ENCODE data around the gene TMEM271.
"Not testable (repeated sequence)": the region's sequence is repeated elsewhere in the genome, so short reads cannot be mapped to it uniquely, and the experiment has no call there.

The TMEM271 gene

DNA sequence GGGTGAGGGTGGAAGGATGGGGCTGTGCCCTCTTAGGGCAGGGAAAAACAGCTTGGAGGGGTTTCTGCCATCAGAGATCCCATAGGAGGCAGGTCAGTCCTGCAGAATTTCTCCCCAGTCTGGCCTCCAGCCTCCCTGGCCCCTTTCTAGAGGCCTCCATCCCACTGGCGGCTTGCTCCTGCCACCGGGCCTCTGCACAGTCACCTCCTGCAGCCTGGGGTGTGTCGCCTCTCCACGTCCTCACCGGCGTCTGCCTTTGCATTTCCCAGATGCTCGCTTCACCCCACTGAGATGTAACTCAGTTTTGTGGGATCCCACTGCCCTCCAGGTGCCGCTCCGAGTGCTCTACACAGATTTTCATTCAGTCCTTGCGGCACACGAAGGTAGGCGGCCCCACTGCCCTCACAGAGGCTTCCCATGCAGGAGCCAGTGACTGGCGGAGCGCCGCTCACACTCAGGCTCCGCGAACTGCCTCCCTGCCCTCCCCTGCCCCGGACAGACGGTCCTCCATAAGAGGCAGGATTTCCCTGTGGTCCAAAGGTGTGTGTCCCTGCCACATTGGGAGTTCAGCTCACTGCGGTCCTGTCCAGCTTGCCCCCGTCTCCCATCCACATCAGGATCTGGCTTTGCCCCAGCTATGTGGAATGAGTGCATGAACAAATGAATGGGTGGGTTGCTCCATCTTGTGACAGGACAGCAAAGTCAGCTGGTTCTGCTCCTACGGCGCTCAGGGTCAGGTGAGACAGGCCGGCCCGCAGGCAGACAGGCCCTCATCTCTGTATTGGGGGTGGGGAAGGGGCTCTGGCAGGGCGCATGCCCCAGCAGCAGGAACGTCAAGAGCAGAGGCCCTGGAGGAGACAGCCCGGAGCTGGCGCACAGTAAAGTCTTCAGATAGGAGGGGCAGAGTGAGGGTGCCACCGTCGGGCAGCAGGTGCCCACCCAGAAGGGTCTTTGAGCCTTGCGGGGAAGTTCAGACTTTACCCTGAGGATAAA, 2.7 kb upstream of the TMEM271 start:
- no peak for DNase-seq (ENCODE audit: low read depth)

DNA sequence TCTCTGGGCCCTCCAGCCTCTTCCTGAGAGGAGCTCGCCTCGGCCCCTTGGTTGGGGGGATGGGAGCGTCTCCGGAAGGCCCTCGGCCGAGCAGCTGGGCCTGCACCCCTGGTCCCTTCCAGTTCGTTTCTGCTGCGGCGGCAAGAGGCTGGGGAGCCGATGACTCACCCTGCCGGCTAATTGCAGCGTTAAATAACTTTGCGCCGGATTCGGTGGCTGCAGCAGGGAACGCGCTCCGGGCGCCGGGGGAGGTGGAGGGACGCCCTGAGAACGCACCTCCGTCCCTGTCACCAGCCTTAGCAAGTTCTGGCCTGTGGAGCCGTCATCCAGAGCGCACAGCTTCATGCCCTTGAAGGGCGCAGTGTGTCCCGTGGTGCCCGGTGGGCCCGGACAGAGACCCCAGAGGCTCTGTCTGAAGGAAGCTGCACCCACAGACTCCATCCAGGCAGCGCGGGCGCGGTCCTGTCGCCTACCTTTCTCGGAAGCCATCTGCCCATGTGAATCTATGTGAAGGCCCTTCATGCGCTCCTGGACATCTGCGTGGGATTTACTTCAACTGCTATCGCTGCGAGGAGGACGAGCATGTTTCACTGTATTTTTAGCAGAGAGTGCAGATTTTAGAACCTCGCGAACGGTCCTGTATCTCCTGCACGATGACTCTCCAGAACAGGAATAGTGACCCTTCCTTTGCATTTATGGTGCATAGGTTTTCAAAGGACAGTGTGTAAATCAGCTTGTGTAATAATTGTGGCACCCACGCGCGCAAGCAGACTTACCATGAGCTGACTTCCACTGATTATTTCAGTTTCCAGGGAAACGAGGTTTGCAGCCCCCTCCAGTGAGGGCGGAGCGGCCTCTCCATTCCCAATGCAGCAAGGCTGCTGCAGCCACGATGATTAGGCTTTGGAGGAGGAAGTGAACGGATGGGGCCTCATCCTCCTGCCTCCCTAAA, 1.7 kb upstream of the TMEM271 start:
- DNase-seq (ENCODE audit: low read depth) = no peak

DNA sequence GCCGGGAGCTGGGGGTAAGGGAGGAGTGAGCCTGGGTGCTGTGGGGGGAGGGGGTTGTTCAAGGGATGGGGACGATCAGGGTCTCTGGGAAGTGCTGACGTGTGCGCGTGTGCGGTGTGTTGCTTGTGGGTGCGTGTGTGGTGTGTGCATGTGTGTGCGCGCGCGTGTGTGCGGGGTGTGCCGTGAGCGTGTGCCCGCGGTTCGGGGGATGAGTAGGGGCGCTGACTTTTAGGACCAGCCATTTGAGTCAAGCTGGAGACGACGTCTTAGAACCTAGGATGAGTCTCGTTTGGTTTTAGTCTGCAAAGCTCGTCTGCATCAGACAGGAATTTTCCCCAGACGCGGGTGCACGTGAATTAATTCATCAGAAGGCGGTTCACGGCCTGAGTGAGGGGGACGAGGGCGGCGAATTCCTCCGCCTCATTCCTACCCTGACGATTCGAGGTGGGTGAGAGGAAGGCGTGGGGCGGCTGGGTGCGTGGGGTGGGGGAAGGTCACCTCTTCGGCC, 950 bp upstream of the TMEM271 start:
- DNase-seq (ENCODE audit: low read depth) = no peak

DNA sequence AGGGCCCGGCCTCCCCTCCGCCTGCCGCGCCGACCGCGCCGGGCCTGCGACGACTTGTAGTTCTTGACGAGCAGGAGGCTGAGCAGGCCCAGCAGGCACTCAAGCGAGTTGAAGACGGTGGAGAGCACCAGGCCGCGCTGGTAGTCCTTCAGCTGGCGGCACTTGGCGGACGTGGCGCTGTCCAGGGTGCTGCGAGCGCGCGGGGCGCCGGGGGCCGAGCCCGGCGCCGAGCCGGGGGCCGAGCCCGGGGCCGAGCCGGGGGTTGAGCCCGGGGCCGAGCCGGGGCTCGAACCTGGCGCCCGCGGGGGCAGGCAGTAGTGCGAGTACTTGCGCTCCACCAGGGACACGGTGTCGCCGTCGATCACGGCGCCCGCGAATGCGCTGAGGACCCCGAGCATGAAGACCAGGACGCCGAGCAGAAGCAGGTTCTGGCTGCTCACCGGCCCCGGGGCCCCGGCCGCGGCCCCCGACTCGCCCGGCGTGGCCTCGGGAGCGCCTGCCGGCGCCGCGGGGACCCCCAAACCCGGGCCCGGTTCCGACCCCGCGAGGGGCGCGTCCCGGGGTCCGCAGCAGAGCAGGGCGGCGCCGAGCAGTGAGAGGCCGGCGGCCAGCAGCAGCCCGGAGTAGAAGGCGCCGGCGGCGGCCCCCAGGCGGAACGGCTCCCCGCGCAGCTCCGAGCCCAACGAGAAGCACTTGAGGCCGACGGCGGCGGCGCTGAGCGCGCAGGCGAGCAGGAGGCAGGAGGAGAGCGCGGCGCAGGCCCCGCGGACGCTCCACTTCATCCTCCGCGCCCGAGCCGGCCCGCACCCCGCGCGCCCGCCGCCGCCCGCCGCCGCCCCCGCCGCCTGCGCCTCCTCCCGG, 584 bp downstream of the TMEM271 start:
- DNase-seq (ENCODE audit: low read depth) = no peak

DNA sequence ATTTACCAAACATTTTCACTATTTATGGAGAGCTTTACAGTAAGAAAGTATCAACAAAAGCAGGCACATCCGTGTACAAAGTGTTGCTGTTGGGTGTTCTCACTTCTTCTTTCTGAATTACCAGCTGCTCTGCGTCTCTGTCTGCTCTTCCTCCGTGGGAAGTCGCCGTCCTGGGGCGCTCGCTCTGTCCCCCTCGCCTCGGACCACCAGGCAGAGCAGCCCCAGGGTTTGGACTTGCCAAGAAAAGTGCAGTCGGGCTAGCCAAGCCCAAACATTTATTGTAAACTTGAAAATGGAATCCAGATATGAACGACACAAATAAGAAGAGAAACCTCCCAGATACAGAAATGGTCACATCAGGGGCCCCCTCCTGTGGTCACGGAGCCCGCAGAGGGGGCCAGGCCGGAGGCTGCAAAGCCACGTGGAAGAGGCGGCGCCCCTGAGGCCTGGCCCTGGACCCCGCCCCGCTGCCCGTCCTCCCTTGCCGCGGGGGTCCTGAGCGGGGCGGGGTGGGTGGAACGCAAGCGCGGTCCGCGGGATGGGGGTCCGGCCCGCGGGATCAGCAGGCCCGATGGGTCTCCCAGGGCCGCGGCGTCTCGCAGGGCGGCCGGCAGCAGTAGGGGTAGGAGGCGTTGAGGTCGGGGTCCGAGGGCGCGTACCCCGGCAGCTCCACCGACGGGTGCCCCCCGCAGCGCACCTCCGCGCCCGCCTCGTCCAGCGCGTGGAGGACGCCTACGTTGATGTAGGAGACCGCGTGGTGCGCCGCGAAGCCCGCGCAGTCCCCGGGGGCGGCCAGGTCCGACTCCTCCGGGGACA, 1.5 kb downstream of the TMEM271 start:
- no peak for DNase-seq (ENCODE audit: low read depth)

DNA sequence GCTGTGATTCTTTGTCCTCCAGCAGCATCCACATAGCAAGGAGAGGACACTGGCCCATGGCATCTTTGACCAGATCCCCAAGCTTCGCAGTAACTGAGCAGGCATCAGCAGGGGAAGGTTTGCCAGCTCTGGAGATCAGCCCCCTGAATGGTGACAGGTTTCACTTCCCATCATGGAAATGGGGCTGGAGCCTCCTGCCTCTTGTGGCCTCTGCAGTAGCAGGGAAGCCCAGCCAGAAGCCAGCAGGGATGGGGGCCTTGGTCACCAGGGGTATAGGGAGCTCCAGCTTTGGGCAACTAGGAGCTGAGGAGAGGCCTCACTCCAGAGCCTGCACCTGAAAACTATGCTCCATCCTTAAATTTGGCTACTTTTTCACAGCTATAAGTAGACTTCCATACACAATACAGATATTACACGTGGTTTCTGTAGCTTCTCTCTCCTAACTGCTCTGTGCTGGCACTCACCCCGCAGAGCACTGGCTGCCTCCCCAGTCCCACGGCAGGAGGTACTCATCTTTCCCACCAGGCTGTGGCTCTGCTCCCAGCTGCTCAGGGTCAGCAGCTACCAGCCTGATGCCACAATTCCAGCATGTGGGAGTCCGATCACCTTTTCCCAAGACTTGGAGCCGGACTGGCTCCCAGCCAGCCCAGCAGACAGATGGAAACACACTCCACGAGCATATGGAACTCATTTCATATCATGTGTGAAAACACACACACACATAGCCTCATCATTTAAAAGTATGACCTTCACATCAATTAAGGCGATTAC, 2.8 kb downstream of the TMEM271 start:
- no peak for DNase-seq (ENCODE audit: low read depth)

DNA sequence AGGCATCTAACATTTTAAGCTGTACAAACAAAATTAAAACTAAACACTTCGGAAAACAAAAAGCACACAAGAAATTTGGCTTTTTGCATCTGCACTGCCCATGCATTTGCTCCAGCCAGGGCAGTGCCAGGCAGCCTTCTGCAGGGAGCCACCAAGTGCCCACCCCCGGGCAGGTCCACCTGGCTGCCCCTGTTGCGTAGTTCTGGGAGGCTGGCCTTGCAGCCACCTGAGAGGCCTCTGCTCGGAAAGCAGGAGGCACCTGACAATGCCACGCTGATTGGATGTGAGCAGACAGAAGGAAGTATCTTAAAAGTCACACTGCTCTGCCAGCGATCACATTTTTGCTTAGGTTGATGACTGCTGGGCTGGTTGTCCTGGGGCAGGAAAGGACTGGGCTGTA, 3.5 kb downstream of the TMEM271 start:
- no peak for DNase-seq (ENCODE audit: low read depth)

DNA sequence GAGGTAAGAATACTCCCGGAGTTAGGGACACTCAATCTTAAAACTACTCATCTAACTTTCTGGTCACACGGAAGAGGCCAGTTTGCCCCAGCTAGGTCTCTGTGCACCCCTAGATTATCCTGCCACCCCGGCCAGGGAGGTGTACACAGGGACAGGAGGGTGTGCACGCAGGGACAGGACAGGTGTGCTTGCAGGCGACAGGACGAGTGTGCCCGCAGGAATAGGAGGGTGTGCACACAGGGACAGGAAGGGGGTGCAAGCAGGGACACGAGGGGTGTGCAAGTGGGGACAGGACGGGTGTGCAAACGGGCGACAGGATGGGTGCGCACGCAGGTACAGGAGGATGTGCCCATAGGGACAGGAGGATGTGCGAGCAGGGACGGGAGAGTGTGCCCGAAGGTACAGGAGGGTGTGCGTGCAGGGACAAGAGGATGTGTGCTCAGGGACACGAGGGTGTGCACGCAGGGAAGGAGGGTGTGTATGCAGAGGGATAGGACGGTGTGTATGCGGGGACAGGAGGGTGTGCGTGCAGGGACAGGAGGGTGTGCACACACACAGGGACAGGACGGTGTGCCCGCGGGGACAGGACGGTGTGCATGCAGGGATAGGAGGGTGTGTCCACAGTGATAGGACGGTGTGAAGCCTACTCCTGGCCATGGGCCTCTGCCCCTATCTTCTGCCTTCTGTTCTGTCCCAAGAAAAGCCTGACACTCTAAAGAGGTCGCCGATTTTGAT, 4.1 kb downstream of the TMEM271 start:
- no peak for DNase-seq (ENCODE audit: low read depth)

DNA sequence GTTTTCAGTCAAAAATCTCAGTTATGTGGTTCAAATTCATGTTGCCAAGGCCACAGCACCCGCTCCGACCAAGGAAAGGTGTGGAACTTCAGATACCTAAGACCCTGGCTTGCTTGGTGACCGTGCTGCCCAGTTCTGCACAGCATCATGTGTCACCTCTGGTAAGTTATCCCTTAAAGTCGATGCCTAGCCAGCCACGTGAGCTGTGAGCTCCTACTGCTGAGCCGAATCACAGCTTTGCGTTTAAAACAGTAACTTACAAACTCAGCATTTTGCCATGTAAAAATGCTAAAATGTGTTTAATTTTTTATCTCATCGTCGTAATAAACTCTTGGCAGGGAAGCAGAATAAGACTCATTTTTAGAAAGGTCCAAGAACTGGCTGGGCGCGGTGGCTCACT, 5.3 kb downstream of the TMEM271 start:
- no peak for DNase-seq (ENCODE audit: low read depth)

DNA sequence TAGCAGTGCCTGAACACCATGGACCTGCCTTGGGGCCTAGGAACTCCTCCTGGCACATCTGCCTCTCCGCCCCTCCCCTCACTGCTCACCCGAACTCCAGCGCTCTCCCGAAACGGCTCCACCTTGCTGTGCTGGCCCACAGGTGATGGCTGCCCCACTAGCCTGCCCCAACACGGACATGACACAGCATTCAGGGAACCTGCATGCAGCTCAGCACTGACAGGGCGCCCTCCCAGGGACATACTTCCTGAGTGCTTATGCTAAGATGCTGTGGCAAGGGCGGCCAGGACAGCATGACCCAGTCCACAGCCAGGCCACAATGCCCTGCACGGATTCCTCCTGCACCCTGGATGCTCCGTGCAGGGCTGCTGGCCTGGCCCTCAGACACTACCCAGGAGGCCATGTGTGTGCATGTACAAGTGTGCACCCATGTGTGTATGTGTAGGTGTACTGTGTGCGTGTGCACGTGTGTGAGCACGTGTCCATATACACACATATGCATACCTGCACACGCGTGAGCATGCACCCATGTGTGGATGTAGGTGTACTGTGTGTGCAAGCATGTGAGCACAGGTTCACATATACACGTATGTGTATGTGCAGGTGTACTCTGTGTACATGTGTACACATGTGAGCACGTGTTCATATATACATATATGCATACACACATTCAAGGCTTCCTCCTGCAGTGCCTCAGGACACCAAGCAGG, 6.0 kb downstream of the TMEM271 start:
- DNase-seq (ENCODE audit: low read depth) = no peak

DNA sequence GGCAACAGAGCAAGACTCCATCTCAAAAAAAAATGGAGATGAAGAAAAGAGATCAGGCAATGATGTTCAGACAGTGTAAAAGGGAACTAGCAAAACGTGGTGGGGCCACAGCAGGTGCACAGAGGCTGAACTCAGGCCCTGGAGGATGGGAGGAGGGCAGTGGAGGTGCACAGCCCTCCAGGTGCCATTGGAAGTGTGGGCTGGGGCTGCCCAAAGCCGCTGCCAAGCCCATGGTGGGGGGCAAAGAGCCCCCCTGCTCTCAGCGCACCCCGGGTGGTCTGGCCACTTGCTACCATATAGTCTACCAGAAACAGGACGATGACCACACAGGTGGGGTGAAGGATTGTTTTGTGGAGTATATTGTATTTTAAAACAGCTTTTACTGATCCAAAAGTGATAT, 7.1 kb downstream of the TMEM271 start:
- DNase-seq (ENCODE audit: low read depth) = no peak

DNA sequence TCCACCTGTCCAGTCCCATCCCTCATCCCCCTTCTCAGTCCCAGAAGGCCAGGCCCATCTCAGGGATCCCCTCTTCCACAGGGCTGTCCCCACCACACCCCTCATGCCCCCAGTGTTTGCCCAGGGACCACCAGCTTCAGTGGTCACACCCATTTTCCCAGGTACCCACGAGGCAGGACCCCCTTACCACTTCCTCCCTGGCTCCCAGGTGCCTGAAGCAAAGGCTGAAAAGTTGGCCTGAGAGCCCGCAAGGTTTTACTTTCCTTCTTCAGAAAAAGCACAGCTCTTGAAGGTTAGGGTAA, 7.8 kb downstream of the TMEM271 start:
- no peak for DNase-seq (ENCODE audit: low read depth)

DNA sequence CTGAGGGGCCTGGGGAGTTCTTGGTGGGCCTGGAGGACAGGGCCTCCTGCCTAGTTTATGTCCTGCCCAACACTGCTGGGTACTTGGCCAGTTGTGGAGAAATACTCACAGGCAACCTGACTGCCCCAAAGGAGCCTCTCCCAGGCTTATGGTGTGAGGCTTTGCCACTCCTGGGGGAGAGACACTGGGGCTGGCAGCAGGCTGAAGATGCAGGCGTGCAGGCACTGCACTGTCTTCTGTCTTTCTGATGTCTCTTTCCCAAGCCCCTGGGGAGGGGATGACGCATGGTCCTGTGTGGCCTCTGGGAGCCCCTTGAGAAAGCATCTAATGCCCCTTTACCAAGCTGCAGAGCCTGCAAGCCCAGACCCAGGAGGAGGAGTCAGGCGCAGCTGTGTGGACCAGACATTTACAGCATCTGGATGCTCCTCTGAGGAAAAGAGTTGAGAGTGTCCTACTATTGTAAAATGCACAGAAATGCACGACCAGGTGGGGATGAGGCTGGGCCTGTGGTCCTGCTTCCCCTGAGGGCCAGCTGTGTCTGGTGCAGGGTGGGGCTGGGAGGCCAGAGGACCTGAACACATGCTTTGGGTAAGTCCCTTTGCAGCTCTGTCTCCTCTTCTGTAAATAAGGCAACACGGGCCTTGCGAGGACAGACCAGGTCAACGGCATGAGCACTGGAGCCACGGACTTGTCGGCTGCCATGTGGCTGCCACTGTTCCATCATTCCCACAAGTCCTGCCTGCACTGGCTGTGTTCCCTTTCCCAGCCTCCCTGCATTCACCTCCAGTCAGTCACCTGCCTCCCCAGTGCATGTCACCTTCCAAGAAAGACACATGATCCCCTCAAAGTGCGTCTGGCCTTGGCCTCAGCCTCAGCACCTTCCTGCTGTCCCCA, 8.4 kb downstream of the TMEM271 start:
- no peak for DNase-seq (ENCODE audit: low read depth)

DNA sequence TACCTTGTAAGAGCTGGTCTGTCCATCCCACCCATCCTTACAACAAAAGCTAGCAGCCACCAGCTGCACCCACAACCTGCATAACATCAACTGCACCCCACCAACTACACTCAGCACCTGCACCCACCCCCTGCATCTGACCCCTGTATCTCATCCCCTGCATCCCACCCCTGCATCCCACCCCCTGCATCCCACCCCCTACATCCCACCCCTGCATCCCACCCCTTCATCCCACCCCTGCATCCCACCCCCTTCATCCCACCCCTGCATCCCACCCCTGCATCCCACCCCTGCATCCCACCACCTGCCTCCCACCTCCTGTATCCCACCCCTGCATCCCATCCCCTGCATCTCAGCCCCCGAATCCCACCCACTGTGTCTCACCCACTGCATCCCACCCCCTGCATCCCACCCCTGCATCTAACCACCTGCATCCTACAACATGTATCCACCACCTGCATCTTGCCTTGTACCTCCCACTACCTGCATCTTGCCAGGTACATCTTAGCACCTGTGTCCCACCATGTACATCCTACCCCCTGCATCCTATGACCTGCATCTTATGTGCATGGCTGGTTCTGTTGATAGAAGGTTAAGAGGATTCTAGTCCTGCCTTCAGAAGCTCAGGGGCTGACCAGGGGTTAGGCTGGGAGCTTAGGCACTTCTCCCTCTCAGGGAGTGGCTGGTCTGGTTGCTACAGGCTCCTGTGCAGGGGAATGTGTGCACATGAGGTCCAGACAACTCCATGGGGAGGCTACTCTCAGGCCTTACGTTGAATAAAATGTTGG, 9.4 kb downstream of the TMEM271 start:
- DNase-seq (ENCODE audit: low read depth) = no peak

DNA sequence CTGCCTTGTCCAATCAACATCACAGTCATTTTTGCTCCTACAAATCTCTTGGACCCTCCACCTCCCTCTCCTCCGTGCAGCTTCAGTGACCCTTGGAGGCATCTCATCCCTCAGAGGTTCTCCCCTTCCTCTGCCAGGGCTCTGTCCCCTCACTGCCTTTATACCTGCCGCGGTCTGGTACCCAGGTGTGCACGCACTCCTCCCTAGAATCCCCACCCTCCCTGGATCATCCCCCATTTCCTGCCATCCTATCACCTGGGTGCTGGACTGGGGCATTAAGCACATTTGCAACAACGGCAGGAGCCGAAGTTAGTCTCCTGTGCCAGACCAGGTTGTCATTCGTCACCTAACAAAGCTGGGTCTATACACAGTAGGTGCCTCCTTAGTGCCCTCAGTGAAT, 10.1 kb downstream of the TMEM271 start:
- no peak for DNase-seq (ENCODE audit: low read depth)

DNA sequence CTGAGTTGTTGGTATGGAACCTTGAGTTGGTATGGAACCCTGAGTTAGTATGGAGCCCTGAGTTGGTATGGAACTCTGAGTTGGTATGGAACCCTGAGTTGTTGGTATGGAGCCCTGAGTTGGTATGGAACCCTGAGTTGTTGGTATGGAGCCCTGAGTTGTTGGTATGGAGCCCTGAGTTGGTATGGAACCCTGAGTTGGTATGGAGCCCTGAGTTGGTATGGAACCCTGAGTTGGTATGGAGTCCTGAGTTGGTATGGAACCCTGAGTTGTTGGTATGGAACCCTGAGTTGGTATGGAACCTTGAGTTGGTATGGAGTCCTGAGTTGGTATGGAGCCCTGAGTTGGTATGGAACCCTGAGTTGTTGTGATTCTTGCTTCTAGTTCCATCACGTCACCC, 10.5 kb downstream of the TMEM271 start:
- not testable (repeated sequence) for DNase-seq (ENCODE audit: low read depth)

DNA sequence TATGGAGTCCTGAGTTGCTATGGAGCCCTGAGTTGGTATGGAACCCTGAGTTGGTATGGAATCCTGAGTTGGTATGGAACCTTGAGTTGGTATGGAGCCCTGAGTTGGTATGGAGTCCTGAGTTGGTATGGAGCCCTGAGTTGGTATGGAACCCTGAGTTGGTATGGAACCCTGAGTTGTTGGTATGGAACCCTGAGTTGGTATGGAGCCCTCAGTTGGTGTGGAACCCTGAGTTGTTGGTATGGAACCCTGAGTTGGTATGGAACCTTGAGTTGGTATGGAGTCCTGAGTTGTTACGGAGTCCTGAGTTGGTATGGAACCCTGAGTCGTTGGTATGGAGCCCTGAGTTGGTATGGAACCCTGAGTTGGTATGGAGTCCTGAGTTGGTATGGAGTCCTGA, 13.6 kb downstream of the TMEM271 start:
- DNase-seq (ENCODE audit: low read depth) = not testable (repeated sequence)
